H1 (cell line): Measurements from ENCODE around the gene NMB. TPM values are rescaled to one million over a fixed set of nuclear protein-coding genes. Genes with fewer than 3 reads are reported as not detected.

Experiments
- CTCF ChIA-PET: fragments of 300-600 bp; sonication (Branson Sonifier 250); formaldehyde crosslinking; loops from one replicate; lab custom pipeline; 2021; ENCODE audit not compliant: partially characterized antibody; lab: Charles Lee
- POLR2A ChIA-PET: fragments of 300-600 bp; sonication (Branson Sonifier 250); formaldehyde crosslinking; loops from one replicate; lab custom pipeline; 2021; ENCODE audit warnings: inconsistent platforms; ENCODE audit not compliant: partially characterized antibody; lab: Charles Lee
- DNase-seq, 2 experiments: peaks; one replicate each; pipeline versions ENCODE4 v3.0.0 to v3.0.0-alpha.2; 2010 to 2022; ENCODE audit warnings: low spot score in 2 of 2, low read depth in 1 of 2, mixed read lengths in 1 of 2
- FAIRE-seq: peaks from 2 replicates; lab custom pipeline; 2011; peaks lifted over from hg19 to GRCh38; lab: Jason Lieb, UNC
- H2AFZ ChIP-seq: 2 replicates; pipeline ENCODE4 v1.8.1; 2012; ENCODE audit warnings: low read length, inconsistent platforms
- H2AK5ac ChIP-seq: 2 replicates; pipeline ENCODE4 v1.6.1; 2013; ENCODE audit warnings: low read depth, low read length
- H2BK120ac ChIP-seq: replicated peaks from 2 replicates; pipeline ENCODE3; 2013; ENCODE audit warnings: low read depth, low read length, inconsistent platforms
- H2BK12ac ChIP-seq: 2 replicates; pipeline ENCODE4 v1.6.1; 2013; ENCODE audit warnings: low read depth, low read length
- H2BK15ac ChIP-seq: 2 replicates; pipeline ENCODE4 v1.6.1; 2013; ENCODE audit warnings: low read length
- H2BK20ac ChIP-seq: 2 replicates; pipeline ENCODE4 v1.6.1; 2013; ENCODE audit warnings: low read length
- H2BK5ac ChIP-seq: 2 replicates; pipeline ENCODE4 v1.6.1; 2013; ENCODE audit warnings: low read depth, low read length
- H3K14ac ChIP-seq: 2 replicates; pipeline ENCODE4 v1.6.1; 2013; ENCODE audit warnings: inconsistent platforms; ENCODE audit not compliant: insufficient read length
- H3K18ac ChIP-seq: 2 replicates; pipeline ENCODE4 v1.6.1; 2013; ENCODE audit warnings: low read length; ENCODE audit errors: extremely low read depth
- H3K23ac ChIP-seq: 2 replicates; pipeline ENCODE4 v1.6.1; 2013; ENCODE audit warnings: inconsistent platforms; ENCODE audit not compliant: insufficient read length
- H3K23me2 ChIP-seq: 2 replicates; pipeline ENCODE4 v1.6.1; 2013; ENCODE audit warnings: low read depth, low read length
- H3K27ac ChIP-seq: 2 replicates; pipeline ENCODE4 v1.6.1; 2011; ENCODE audit warnings: low read depth, low read length, inconsistent platforms
- H3K27me3 ChIP-seq, 4 experiments: replicated peaks in 1 of 4; 1 replicate in 1 of 4; 2 replicates in 3 of 4; pipeline versions ENCODE4 v1.6.1 to v1.8.1; 2011 to 2013; ENCODE audit warnings: low read length in 3 of 4, mild to moderate bottlenecking in 3 of 4, inconsistent platforms in 2 of 4, mixed read lengths in 2 of 4, moderate library complexity in 1 of 4; ENCODE audit not compliant: control insufficient read depth in 3 of 4, insufficient read depth in 3 of 4; ENCODE audit errors: extremely low read depth in 1 of 4
- H3K36me3 ChIP-seq, 4 experiments: 2 replicates each; pipeline versions ENCODE4 v1.6.1 to v1.8.1; 2011 to 2013; ENCODE audit warnings: mild to moderate bottlenecking in 4 of 4, low read length in 3 of 4, moderate library complexity in 2 of 4, control low read depth in 1 of 4, inconsistent platforms in 1 of 4; ENCODE audit not compliant: insufficient read depth in 4 of 4, control insufficient read depth in 2 of 4
- H3K4ac ChIP-seq: replicated peaks from 2 replicates; pipeline ENCODE3; 2013; ENCODE audit warnings: low read length, low read depth, mixed read lengths, inconsistent platforms; ENCODE audit not compliant: insufficient read length
- H3K4me1 ChIP-seq, 4 experiments: replicated peaks in 1 of 4; 1 replicate in 1 of 4; 2 replicates in 3 of 4; pipeline versions ENCODE4 v1.6.1 to v1.8.1; 2011 to 2013; ENCODE audit warnings: low read length in 3 of 4, inconsistent platforms in 2 of 4, mixed read lengths in 1 of 4; ENCODE audit not compliant: insufficient read depth in 4 of 4, control insufficient read depth in 3 of 4
- H3K4me2 ChIP-seq, 2 experiments: 2 replicates each; pipeline versions ENCODE4 v1.6.1 to v1.8.1; 2011 to 2013; ENCODE audit warnings: low read depth in 2 of 2, low read length in 2 of 2, control low read depth in 1 of 2, inconsistent platforms in 1 of 2, mild to moderate bottlenecking in 1 of 2; ENCODE audit not compliant: insufficient read depth in 1 of 2
- H3K4me3 ChIP-seq, 4 experiments: fragments of 200-600, 300-600 bp in 1 of 4; sonication (generic), shearing (Covaris generic), sonication (Bioruptor Twin) in 1 of 4; 2 replicates each; pipeline versions ENCODE4 v1.5.1 to v1.8.1; 2011 to 2016; ENCODE audit warnings: low read length in 4 of 4, low read depth in 3 of 4, control low read depth in 2 of 4, inconsistent platforms in 2 of 4, mild to moderate bottlenecking in 2 of 4, mixed read lengths in 1 of 4, moderate library complexity in 1 of 4; ENCODE audit not compliant: insufficient read depth in 2 of 4; ENCODE audit errors: extremely low read depth in 1 of 4
- H3K56ac ChIP-seq: replicated peaks from 2 replicates; pipeline ENCODE3; 2013; ENCODE audit warnings: low read depth, mild to moderate bottlenecking, mixed read lengths, low read length, inconsistent platforms; ENCODE audit not compliant: insufficient read length
- H3K79me1 ChIP-seq: 2 replicates; pipeline ENCODE4 v1.6.1; 2013; ENCODE audit warnings: low read depth, low read length, control low read depth
- H3K79me2 ChIP-seq, 2 experiments: 2 replicates each; pipeline versions ENCODE4 v1.6.1 to v1.8.1; 2012 to 2013; ENCODE audit warnings: low read length in 2 of 2, mild to moderate bottlenecking in 2 of 2, inconsistent platforms in 1 of 2; ENCODE audit not compliant: insufficient read depth in 2 of 2, control insufficient read depth in 1 of 2
- H3K9ac ChIP-seq, 4 experiments: replicated peaks in 1 of 4; 1 replicate in 1 of 4; 2 replicates in 3 of 4; pipeline versions ENCODE4 v1.6.1 to v1.8.1; 2011 to 2013; ENCODE audit warnings: low read depth in 3 of 4, low read length in 3 of 4, control low read depth in 2 of 4, mild to moderate bottlenecking in 2 of 4, moderate library complexity in 2 of 4, inconsistent platforms in 1 of 4; ENCODE audit errors: extremely low read depth in 1 of 4
- H3K9me3 ChIP-seq, 2 experiments: 2 replicates each; pipeline versions ENCODE4 v1.6.1 to v1.8.1; 2012 to 2013; ENCODE audit warnings: mild to moderate bottlenecking in 2 of 2, moderate library complexity in 2 of 2, control low read depth in 1 of 2, inconsistent platforms in 1 of 2, low read depth in 1 of 2, low read length in 1 of 2, mixed read lengths in 1 of 2; ENCODE audit not compliant: insufficient read depth in 2 of 2
- H4K20me1 ChIP-seq, 2 experiments: replicated peaks in 1 of 2; 2 replicates each; pipeline versions ENCODE3 to v1.8.1; 2011 to 2013; ENCODE audit warnings: inconsistent platforms in 2 of 2, low read length in 2 of 2, mild to moderate bottlenecking in 1 of 2; ENCODE audit not compliant: insufficient read depth in 2 of 2, control insufficient read depth in 1 of 2
- H4K5ac ChIP-seq: 2 replicates; pipeline ENCODE4 v1.6.1; 2013; ENCODE audit warnings: low read length, low read depth, mixed read lengths, inconsistent platforms; ENCODE audit not compliant: insufficient read length
- H4K8ac ChIP-seq: 2 replicates; pipeline ENCODE4 v1.8.0; 2013; ENCODE audit warnings: mild to moderate bottlenecking, moderate library complexity, low read length, inconsistent platforms; ENCODE audit not compliant: insufficient read depth; ENCODE audit errors: extremely low read depth
- H4K91ac ChIP-seq: replicated peaks from 2 replicates; pipeline ENCODE3; 2013; ENCODE audit warnings: low read length, mixed read lengths, inconsistent platforms; ENCODE audit not compliant: insufficient read length
- CEBPB ChIP-seq: IDR thresholded peaks from 2 replicates; pipeline ENCODE4 v1.6.1; 2012; ENCODE audit warnings: low read depth, low read length
- EGR1 ChIP-seq: IDR thresholded peaks from 2 replicates; pipeline ENCODE4 v1.6.1; 2011; ENCODE audit warnings: low read depth, low read length, borderline replicate concordance
- RFX5 ChIP-seq: IDR thresholded peaks from 2 replicates; pipeline ENCODE4 v1.6.1; 2011; ENCODE audit warnings: low read depth, low read length, improper control_type of control experiment, borderline replicate concordance
- SAP30 ChIP-seq: fragments of 300-600 bp; sonication (generic); IDR thresholded peaks from 2 replicates; pipeline ENCODE4 v1.7.1; 2012; ENCODE audit warnings: low read length, moderate library complexity, mild to moderate bottlenecking, inconsistent platforms; ENCODE audit not compliant: insufficient read depth, insufficient replicate concordance
- SIX5 ChIP-seq: IDR thresholded peaks from 2 replicates; pipeline ENCODE4 v1.6.1; 2011; ENCODE audit warnings: mild to moderate bottlenecking, low read depth, low read length
- WGBS, 2 experiments: shearing (Covaris generic) in 1 of 2; methylation state at CpG; one replicate each; pipeline versions ENCODE4 v1.1.6 to v1.1.7; 2013 to 2015; ENCODE audit warnings: low lambda C conversion rate in 2 of 2, mixed read lengths in 2 of 2, inconsistent platforms in 1 of 2, low coverage in 1 of 2, missing lambda C conversion rate in 1 of 2; ENCODE audit not compliant: insufficient replicate concordance in 2 of 2, insufficient coverage in 1 of 2, insufficient read length in 1 of 2; ENCODE audit errors: extremely low coverage in 1 of 2, missing lambda C conversion rate in 1 of 2; 5-methylcytosine and 5-hydroxymethylcytosine counted together
- polyA plus RNA-seq, 7 experiments: library from polyadenylated mRNA; depleted of rRNA in 3 of 7; stranded (reverse) in 5 of 7; unstranded in 2 of 7; fragments of >200 nt in 5 of 7; fragments of 200-250 nt in 2 of 7; gene quantifications; 1 replicate in 5 of 7; 2 replicates in 1 of 7; 4 replicates in 1 of 7; pipeline versions ENCODE4 v1.2.1 to v1.2.3, GENCODE V29; 2011 to 2013; ENCODE audit warnings: missing spikeins in 2 of 7, mixed read lengths in 2 of 7
- total RNA-seq: library from RNA; stranded (reverse); fragmentation: NEBNext Ultra II Directional; extraction: Animal tissue kit (Norgen Biotek cat#: 25700); gene quantifications from 2 replicates; pipeline ENCODE4 v1.2.1, GENCODE V29; 2021

The NMB gene
- total and polyA plus RNA-seq, 2 of the 8 experiments (the other 6 are each of a cell fraction or from before 2014, with no cell fraction given), result 9.3 to 13.6 TPM

- Histone ChIP-seq H3K23me2 (no peaks in the 10 kb centered on the region), H4K91ac (no peak overlapping the region), H2BK20ac (no peak overlapping the region), H3K18ac (no peak overlapping the region), H3K4me1 (no peaks in the 10 kb centered on the region), H2BK12ac (no peak overlapping the region), H3K9ac (no peak overlapping the region), H4K8ac (no peak overlapping the region), H3K79me2 (peaks cover 4 to 98% of the 10 kb centered on the region in 2 experiments; a peak in 2 of 4 replicates), H3K4me3 (no peak overlapping the region), H3K36me3 (peaks cover 0 to 6% (median 0%) of the 10 kb centered on the region in 4 experiments; a peak in 1 of 8 replicates), H3K4ac (no peak overlapping the region), H2BK5ac (no peak overlapping the region), H2BK120ac (no peak overlapping the region), H3K56ac (no peak overlapping the region), H2AFZ (no peak overlapping the region), H3K4me2 (no peak overlapping the region), H3K9me3 (no peaks in the 10 kb centered on the region), H3K27ac (no peak overlapping the region), H3K27me3 (no peaks in the 10 kb centered on the region), H3K23ac (no peak overlapping the region), H4K20me1 (peaks cover 9 to 10% of the 10 kb centered on the region in 2 experiments), H3K79me1 (peaks cover 9% of the 10 kb centered on the region), H3K14ac (no peak overlapping the region), H2BK15ac (no peak overlapping the region), H4K5ac (no peak overlapping the region), H2AK5ac (no peak overlapping the region)
- ChIA-PET CTCF (interaction anchor here (1.0 to 1.2 kb wide), 3 partner anchors 10 to 101 kb away, joined by 3 read pairs; no protein-coding TSS in a partner anchor), POLR2A (interaction anchor here (0.9 to 1.6 kb wide), 2 partner anchors 9 to 16 kb away, joined by 3 to 6 read pairs; partner anchors contain the start of gene SEC11A)
- FAIRE-seq (no peak), DNase-seq (no peak)
- no peak for TF ChIP-seq SAP30
- TF ChIP-seq EGR1, result no peak
- TF ChIP-seq RFX5, result no peak
- no peak for TF ChIP-seq SIX5
- TF ChIP-seq CEBPB, result no peak
- WGBS, 2 experiments, result 91% methylated on average over 8 of the region's 8 CpGs; no CpG with 5 or more reads in 1 of the 2 experiments
These were observed 41.7 kb upstream of the NMB start for GRCh38 chr15:84699538-84700191.
